Measurements from ENCODE around the gene RAB38. TPM values are rescaled to one million over a fixed set of nuclear protein-coding genes. Genes with fewer than 3 reads are reported as not detected.

RAB38 gene
- total and polyA plus RNA-seq, 12 donors: 0.31 to 1.6 (median 0.44) TPM; not detected in 3

DNA sequence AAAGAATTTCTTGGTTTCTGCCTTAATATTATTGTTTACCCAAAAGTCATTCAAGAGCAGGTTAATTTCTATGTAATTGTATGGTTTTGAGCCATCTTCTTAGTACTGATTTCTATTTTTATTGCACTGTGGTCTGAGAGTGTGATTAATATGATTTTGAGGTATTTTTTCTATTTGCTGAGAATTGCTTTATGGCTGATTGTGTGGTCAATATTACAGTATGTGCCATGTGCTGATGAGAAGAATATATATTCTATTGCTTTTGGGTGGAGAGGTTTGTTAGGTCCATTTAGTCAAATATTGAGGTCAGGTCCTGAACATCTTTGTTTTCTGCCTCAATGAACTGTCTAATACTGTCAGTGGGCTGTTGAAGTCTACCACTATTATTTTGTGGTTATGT is 20.7 kb upstream of the RAB38 start:
- no peaks in the 10 kb centered on the region for H3K36me3 ChIP-seq
- no peak overlapping the region for H3K4me3 ChIP-seq
- no peak for DNase-seq
- H3K4me1 ChIP-seq: no peaks in the 10 kb centered on the region
- intact Hi-C loops (cut with DNase I): no loop called here
- H3K9me3 ChIP-seq: peaks cover 0 to 43% (median 14%) of the 10 kb centered on the region in 11 donors
- TF ChIP-seq, protein P1, sequence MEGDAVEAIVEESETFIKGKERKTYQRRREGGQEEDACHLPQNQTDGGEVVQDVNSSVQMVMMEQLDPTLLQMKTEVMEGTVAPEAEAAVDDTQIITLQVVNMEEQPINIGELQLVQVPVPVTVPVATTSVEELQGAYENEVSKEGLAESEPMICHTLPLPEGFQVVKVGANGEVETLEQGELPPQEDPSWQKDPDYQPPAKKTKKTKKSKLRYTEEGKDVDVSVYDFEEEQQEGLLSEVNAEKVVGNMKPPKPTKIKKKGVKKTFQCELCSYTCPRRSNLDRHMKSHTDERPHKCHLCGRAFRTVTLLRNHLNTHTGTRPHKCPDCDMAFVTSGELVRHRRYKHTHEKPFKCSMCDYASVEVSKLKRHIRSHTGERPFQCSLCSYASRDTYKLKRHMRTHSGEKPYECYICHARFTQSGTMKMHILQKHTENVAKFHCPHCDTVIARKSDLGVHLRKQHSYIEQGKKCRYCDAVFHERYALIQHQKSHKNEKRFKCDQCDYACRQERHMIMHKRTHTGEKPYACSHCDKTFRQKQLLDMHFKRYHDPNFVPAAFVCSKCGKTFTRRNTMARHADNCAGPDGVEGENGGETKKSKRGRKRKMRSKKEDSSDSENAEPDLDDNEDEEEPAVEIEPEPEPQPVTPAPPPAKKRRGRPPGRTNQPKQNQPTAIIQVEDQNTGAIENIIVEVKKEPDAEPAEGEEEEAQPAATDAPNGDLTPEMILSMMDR (IDR thresholded peaks at IDR 0.05): no peak
- H3K27me3 ChIP-seq: no peaks in the 10 kb centered on the region
- no peak for ATAC-seq
- H3K27ac ChIP-seq: no peak overlapping the region

DNA sequence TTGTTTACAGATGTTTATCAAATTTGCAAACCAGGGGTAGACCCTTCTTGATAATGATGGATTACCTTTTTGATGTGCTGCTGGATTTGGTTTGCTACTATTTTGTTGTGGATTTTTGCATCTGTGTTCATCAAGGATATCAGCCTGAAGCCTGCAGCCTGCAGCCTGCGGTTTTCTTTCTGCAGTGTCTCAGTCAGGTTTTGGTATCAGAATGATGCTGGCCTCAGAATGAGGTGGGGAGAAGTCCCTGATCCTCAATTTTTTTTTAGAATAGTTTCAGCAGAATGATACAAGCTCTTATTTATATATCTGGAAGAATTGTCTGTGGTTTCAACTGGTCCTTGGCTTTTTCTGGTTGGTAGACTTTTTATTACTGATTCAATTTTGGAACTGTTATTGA is 19.7 kb upstream of the RAB38 start:
- no peak overlapping the region for H3K4me3 ChIP-seq
- DNase-seq (no peak), ATAC-seq (no peak)
- no peaks in the 10 kb centered on the region for H3K4me1 ChIP-seq
- peaks cover 0 to 43% (median 14%) of the 10 kb centered on the region in 11 donors for H3K9me3 ChIP-seq
- H3K36me3 ChIP-seq: no peaks in the 10 kb centered on the region
- no peaks in the 10 kb centered on the region for H3K27me3 ChIP-seq
- TF ChIP-seq, protein P1 (IDR thresholded peaks at IDR 0.05): no peak
- no peak overlapping the region for H3K27ac ChIP-seq
- 49 to 54% methylated on average over 1 of the region's 1 CpG for WGBS, 2 donors
- intact Hi-C loops (cut with DNase I): no loop called here

DNA sequence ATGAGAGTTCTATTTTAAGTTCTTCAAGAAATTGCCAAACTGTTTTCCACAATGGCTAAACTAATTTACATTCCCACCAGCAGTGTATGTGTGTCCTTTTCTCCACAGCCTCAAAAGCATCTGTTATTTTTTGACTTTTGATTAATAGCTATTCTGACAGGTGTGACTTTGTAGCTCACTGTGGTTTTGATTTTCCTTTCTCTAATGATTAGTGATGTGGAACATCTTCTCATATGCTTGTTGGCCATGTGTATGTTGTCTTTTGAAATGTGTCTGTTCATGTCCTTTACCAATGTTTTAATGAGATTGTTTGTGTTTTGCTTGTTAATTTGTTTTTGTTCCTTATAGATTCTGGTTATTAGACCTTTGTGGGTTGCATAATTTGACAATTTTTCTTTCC is 18.0 kb upstream of the RAB38 start:
- ATAC-seq: no peak
- Histone ChIP-seq H3K4me1 (no peaks in the 10 kb centered on the region), H3K27me3 (no peaks in the 10 kb centered on the region), H3K4me3 (no peak overlapping the region), H3K27ac (no peak overlapping the region), H3K36me3 (no peaks in the 10 kb centered on the region), H3K9me3 (peaks cover 0 to 43% (median 14%) of the 10 kb centered on the region in 11 donors)
- no peak for DNase-seq
- intact Hi-C loops (cut with DNase I): no loop called here
- TF ChIP-seq, protein P1 (IDR thresholded peaks at IDR 0.05): no peak

DNA sequence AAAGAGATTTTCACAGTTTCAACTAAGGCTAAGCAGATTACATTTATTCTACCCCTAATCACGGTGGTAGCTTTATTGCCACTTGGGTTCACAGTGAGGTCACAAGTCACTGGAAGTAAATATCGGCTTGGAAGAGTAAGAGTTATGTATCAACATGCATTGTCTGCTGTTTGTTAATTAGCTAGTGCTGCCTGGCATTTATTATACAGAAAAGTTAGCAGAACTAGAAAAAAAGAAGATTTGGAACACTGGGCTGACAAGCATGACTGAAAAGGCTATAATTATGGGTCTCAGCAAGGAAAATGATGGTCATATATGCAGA is 13.7 kb upstream of the RAB38 start:
- intact Hi-C loops (cut with DNase I): loop anchor here in 2 of 10 donors (5.0 to 10.0 kb wide), 2 partner anchors 52 to 96 kb away; no protein-coding TSS in a partner anchor
- WGBS, 2 donors: 40 to 51% methylated on average over 2 of the region's 2 CpGs
- no peak overlapping the region for H3K27ac ChIP-seq

More for the DNA sequence above, 13.7 kb upstream of the RAB38 start:
- TF ChIP-seq, protein P1 (IDR thresholded peaks at IDR 0.05): no peak
- H3K4me3 ChIP-seq: no peak overlapping the region
- ATAC-seq: no peak
- no peaks in the 10 kb centered on the region for H3K4me1 ChIP-seq
- no peak for DNase-seq
- H3K9me3 ChIP-seq: peaks cover 0 to 11% (median 0%) of the 10 kb centered on the region in 11 donors
- H3K36me3 ChIP-seq: no peaks in the 10 kb centered on the region
- no peaks in the 10 kb centered on the region for H3K27me3 ChIP-seq

All from heart right ventricle (tissue), 16 donors.